GM21576 (cell line): ENCODE results near the gene WWOX.

Experiments used
- ATAC-seq: cut with Tn5 transposase; IDR thresholded peaks from one replicate; pipeline ENCODE4 v1.9.1; 2021; ENCODE audit warnings: mild to moderate bottlenecking, moderate library complexity; ENCODE audit not compliant: unreplicated experiment

WWOX gene

GRCh38 chr16:78326731-78327130 is 227.3 kb downstream of the WWOX start:
- ATAC-seq: no peak

GRCh38 chr16:78331731-78332130 is 232.3 kb downstream of the WWOX start:
- ATAC-seq: no peak

- ATAC-seq: no peak
These were observed 234.4 kb downstream of the WWOX start for GRCh38 chr16:78333808-78334207.

GRCh38 chr16:78340590-78340989 is 241.1 kb downstream of the WWOX start:
- ATAC-seq: no peak

GRCh38 chr16:78348068-78348467 is 248.6 kb downstream of the WWOX start:
- no peak for ATAC-seq

GRCh38 chr16:78348886-78349285 is 249.4 kb downstream of the WWOX start:
- ATAC-seq: no peak

- no peak for ATAC-seq
These were observed 252.7 kb downstream of the WWOX start for GRCh38 chr16:78352184-78352583.

GRCh38 chr16:78353640-78354275 is 254.3 kb downstream of the WWOX start:
- ATAC-seq: no peak

GRCh38 chr16:78362524-78363135 is 263.2 kb downstream of the WWOX start:
- ATAC-seq: no peak

GRCh38 chr16:78363843-78364555 is 264.5 kb downstream of the WWOX start:
- no peak for ATAC-seq

- no peak for ATAC-seq
These were observed 265.1 kb downstream of the WWOX start for GRCh38 chr16:78364556-78364880.

- no peak for ATAC-seq
These were observed 265.9 kb downstream of the WWOX start for GRCh38 chr16:78365366-78365765.

GRCh38 chr16:78368121-78369102 is 269.0 kb downstream of the WWOX start:
- ATAC-seq: no peak

GRCh38 chr16:78372277-78372676 is 272.8 kb downstream of the WWOX start:
- ATAC-seq: no peak

GRCh38 chr16:78375055-78375679 is 275.7 kb downstream of the WWOX start:
- ATAC-seq: no peak

- ATAC-seq: no peak
These were observed 277.0 kb downstream of the WWOX start for GRCh38 chr16:78376452-78376851.

- no peak for ATAC-seq
These were observed 277.9 kb downstream of the WWOX start for GRCh38 chr16:78377312-78377711.

GRCh38 chr16:78381060-78381459 is 281.6 kb downstream of the WWOX start:
- ATAC-seq: no peak

- ATAC-seq: no peak
These were observed 283.7 kb downstream of the WWOX start for GRCh38 chr16:78383118-78383517.

- no peak for ATAC-seq
These were observed 285.8 kb downstream of the WWOX start for GRCh38 chr16:78385086-78385805.
